Kidney capillary endothelial cell (primary cell): Measurements from ENCODE around the gene OR51D1.

Experiments
- DNase-seq: peaks from one replicate; pipeline ENCODE4 v3.0.0-alpha.2; 2018; ENCODE audit warnings: low spot score

The OR51D1 gene, protein sequence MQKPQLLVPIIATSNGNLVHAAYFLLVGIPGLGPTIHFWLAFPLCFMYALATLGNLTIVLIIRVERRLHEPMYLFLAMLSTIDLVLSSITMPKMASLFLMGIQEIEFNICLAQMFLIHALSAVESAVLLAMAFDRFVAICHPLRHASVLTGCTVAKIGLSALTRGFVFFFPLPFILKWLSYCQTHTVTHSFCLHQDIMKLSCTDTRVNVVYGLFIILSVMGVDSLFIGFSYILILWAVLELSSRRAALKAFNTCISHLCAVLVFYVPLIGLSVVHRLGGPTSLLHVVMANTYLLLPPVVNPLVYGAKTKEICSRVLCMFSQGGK

DNA sequence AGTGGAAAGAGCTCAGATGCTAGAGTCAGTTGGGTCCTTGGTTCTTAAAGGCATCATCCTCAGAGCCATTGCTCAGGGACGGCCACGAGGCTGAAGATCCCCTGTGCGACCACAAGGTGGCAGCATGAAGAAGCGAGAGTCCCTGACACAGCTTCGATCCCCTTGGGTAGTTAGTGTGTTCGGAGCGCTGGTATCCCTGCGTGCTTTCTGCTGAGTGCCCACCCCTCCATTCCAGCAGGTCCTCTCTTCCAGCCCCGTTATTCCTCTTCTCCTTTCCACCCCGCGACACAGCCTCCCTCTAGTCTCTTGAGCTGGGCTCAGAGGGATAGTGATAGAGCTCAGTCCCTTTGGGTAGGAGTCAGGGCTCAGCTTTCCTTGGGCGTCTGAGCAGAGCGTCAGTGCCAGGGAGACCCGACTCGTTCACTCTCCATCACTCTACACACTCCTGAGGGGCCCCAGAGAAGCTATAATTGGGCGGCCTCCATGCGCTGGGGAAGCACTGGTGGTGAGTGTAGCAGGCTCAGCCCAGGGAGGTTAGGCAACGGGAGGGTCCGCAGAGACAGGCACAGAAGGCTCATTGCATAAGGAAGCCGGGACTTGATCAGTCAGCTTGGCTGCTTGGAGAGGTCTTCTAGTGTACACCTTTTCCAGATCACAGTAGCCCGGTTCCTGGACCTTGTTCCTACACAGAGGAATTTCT, at the start of gene OR51D1:
OR51D1 (plus strand) TSS at position 516 of the 700 bp plus-strand sequence. CDS start 2,314 bp downstream, outside the sequence.
- peak; percentile 47 for DNase-seq

- DNase-seq = no peak
These were observed 48.3 kb upstream of the OR51D1 start for GRCh38 chr11:4589017-4589416.

- no peak for DNase-seq
These were observed 43.5 kb upstream of the OR51D1 start, which contains the start of gene OR52I1 for GRCh38 chr11:4593739-4594138. Gene OR52I1 (plus strand): TSS chr11:4594039. CDS start chr11:4594039, 0 bp downstream.

- DNase-seq = no peak
These were observed 32.2 kb upstream of the OR51D1 start for GRCh38 chr11:4605057-4605456.

- no peak for DNase-seq
These were observed 30.9 kb upstream of the OR51D1 start for GRCh38 chr11:4606231-4607015.

DNA sequence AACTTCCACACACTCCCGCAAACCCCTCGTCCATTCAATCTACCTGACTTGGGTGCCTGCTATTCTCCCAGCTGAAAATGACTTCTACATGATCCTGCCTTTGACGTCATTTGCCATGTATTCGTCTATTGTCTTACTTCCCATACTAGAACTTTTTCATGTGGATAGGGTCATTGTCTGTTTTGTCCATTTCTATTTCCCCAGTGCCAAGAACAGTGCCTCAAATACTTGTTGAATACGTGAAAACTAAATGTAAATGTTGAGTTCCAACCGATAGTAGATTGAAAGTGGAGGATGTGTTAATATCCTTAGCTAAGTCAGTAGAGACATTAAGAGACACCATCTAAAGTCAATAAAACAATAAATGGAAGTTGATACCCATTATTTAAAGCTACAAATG, 30.2 kb upstream of the OR51D1 start:
- no peak for DNase-seq

DNA sequence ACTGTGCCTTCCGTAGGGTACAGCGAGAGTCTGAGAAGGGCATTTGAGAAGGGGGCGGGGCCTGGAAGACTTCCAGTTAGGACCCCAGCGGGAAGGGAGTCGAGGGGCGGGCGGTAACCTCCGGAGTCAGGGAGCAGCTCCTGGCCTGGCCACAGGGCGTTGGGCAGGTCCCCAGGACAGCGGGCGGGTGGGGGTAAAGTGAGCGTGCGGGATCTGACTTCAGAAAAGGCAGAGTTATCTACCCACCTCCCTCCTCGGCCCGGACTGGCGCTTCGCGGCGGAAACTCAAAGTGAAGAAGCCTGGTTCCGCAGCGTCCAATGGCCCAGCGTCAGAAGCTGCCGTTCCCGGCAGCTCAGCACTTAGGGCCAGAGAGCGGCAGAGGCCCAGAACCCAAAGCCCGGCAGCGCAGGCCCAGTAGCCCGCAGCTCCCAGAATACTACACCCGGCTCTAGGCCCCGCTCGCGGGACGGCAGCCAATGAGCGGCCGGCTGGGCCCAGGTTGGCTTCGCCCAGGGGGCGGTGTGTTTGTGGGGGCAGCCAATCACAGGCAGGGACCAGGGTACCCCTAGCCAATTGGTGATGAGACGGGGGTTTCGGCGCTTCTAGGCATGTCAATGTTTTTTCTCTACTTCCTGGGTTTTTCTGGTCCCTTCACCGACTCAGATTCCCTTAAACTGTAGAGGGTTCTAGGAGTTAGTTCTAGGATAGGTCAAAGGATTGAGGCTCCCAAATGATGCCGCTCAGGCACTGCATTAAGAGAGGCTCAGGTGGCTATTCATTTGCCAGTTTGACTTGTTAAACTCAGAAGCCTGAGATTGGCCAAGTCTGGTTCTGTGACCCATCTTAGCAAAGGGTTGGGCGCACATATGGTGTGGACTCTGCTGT, 29.3 kb upstream of the OR51D1 start, which contains the start of gene TRIM68:
TRIM68 (minus strand) TSS at position 451 of the 886 bp plus-strand sequence. CDS start 2,727 bp downstream, outside the sequence.
- DNase-seq = peak; percentile 89

DNA sequence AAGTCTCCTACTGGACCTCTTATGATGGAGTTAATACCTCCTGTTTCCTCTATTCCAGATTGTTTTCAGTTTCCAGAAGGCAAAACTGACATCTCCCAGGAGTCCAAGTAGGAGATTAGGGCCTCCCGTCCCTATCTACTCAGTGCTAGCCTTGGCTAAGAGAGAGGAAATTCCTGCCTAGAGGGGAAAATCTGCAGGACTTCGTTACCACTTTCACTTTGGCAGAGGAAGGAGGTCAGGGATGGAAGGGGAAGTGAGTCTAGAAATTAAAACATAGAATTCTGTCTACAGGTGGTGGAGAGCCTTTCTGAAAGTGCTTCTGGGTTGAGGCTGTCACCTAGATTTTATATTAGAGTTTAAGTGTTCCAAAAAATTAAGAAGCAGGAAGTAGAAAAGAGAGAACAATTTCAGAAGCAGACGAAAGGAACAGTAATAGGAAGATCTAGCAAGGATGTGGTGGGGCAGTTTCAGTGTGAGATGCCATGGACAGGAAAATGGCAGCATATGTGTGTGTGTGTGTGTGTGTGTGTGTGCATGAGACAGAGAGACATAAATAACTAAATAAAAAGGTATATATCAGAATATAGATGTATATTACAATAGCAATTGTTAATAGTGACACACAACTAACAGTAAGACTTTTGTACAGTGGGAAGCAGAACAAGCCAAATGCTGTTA, 26.9 kb upstream of the OR51D1 start:
- no peak for DNase-seq

DNA sequence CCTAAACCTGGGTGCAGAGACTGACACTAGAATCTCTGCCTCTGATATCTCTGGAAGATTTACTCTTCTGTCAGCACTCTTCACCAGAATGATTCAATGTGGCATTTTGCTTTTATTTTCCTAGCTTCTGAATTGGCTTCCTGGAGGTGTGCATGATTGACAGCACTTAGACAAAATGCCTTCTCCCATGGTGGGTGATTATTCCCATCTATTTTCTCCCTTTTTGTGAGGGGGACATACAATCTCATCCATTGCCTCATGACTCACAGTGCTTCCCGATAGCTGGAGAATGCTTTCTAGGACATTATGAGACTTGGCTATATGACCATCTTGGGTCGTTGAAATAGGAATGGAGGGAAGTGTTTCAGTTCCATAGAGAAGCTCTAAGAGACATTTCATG, 25.3 kb upstream of the OR51D1 start:
- no peak for DNase-seq

DNA sequence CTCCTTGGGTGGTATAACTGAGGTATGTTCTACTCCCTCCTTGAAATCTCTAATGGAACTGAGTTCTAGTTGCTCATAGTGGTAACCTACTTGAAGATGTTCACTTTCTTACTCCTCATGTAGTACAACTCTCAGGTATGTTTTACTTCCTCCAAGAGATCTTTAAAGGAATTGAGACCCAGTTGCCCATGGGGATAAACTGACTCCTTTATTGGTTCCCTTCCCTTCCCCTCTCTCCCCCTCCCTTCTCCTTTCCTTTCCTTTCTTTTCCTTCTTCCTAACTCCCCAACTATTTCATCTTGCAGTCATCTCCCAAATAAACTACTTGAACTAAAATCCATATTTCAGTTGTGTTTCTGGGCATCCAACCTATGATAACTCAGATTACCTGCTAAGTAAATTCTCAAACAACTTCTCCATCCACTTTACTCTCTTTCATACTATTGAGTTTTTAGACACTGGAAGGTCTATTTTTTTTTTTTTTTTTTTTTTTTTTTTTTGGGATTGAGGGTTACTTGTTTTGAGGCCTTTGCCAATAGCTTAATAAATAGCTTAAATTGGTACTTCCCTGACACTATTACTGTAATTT, 21.3 kb upstream of the OR51D1 start:
- DNase-seq = no peak

DNA sequence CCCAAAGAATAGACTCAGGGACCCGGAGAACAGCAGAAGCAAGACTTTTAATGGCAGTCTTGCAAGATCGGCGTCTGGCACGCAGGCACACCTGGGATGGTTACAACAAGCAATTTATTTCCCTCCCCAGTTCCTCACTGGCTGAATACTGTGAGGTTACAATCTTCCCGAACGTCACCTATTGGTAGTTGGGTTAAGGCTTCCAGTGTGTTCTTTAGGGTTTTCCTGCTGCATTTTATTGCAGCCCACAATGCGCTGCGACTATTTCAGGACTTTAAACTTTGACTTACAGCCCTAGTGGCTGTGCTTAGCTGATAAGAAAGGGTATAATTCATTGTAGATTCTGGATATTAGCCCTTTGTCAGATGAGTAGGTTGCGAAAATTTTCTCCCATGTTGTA, 17.8 kb upstream of the OR51D1 start:
- no peak for DNase-seq

DNA sequence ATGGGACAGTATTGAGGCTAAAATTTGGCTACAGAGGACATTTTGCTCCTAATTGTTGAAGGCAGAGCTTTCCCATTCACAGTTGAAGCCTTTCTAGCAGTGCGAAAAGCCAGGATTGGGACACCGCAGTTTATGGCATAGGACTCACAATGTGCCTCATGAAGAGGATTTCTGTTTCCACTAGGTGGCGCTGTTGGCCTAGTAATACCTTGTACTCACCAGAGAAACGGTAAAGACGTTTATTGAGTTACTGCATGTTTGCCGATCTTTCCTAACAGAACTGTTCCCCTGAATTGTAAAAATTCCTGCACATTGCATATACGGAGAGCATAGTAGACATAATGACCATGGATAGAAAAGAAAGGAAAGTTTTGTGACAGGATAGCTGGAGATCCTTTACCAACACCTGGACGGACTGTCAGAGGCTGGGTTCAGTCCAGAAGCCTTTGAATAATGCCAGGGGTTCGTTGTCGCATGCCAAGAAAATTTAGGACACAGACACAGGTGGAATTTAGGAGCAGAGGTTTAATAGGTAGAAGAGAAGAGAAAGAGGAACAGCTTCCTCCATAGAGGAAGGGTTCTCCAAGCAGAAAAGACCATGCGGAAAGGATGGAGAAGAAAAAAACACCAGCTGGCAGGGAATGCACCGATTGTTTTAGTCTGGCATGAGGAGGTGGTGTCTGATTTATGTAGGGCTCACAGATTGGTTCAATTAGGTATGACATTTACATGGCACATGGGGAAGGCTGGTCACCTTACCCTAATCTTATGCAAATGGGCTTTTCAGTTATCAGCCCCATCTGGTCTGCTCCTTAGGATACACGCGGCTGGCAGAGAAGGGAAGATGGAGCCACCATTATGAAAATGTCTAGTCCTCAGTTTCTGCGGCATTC, 10.8 kb upstream of the OR51D1 start:
- DNase-seq = peak; percentile 51

DNA sequence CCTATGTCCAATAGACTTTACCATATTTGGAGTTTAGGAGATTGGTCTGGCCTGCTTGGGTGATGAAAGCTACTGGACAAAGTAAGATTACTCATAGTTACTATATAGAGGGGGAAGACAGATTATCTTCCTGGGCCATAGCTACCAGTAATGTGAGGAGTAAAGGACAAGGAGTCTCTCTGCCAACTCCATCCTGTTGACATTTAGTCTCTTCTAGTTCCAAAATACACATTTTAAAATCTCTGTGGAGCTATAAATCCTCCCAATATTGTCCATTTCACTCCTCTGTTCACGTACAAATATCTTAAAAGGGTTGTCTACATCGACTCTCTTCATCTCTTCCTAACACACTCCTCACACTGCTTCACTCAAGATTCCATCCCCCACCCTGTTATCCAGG, 1.1 kb upstream of the OR51D1 start:
- no peak for DNase-seq

DNA sequence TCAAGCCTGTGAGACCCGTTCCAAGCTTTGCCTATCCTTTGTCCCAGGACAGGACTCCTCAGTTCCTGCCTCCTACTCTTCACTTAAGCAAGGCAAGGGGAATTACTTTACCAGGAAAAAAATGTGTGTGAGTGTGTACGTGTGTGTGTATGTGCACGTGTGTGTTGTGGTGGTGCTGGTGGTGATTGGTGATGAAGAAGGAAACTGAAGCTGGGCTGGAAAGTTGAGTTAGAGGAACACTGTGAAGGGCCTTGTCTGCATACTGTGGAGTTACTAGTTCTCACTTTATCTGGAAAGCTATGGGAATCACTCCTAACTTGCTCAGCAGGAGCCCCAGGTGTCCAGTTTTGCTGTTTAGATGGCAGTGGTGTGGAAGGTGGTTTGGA, 378 bp downstream of the OR51D1 start:
- no peak for DNase-seq

DNA sequence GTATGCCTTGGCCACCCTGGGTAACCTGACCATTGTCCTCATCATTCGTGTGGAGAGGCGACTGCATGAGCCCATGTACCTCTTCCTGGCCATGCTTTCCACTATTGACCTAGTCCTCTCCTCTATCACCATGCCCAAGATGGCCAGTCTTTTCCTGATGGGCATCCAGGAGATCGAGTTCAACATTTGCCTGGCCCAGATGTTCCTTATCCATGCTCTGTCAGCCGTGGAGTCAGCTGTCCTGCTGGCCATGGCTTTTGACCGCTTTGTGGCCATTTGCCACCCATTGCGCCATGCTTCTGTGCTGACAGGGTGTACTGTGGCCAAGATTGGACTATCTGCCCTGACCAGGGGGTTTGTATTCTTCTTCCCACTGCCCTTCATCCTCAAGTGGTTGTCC, 2.7 kb downstream of the OR51D1 start:
- DNase-seq = no peak

GRCh38 chr11:4641501-4641900, 4.2 kb downstream of the OR51D1 start:
- no peak for DNase-seq

DNA sequence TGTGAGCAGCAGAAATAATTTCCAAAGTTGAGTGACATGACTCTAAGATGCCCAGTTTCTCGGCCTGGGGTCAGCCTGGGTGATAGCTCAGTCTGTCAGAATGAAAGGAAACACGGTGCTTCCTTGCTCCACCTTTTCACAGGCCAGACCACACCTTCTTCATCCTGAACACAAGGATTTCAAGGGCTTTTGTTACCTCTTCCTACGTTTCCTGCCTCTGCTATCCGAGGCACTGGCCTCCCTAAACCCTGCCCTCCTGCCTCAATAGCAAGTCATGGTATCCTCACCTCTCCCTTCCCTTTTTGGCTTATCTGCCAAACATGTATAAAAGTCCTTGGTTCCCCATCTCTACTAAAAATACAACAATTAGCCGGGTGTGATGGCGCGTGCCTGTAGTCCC, 4.8 kb downstream of the OR51D1 start:
- no peak for DNase-seq

DNA sequence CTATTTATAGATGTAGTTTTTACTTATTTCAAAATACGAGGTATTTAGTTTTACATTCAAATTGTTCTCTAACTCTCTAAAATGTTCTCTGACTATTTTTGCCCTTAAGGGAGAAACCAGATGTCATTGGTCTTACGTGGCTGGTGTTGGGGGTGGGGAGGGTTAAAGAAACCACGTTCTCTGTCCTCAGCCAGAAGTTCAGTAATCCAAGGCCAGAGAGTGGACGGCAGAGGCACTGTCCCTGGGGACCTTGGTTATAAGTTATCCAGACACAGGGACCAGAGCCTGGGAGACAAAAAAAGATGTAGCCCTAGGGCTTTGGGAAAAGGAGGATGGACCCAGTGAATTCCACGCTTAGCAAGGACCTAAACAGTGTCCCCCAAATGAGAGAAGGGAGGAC, 5.8 kb downstream of the OR51D1 start:
- DNase-seq = no peak

DNA sequence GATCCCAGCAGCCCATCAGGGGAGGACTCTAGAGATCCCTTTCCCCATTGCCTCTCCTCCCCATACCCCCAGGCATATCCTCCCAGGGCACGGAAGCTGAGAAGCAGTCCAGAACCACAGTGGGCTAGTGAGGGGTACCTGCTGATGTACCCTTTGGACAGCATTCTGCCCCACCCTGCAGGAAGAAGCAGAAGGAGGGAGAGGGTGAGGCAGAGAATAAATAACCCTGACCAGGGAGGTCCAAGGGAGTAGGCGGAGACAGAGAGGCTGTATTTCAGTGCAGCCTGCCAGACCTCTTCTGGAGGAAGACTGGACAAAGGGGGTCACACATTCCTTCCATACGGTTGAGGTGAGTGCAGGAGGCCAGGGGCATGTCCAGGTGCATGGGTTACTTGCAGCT, 6.4 kb downstream of the OR51D1 start, which contains the start of gene OR51E1:
OR51E1 (plus strand) TSS at position 301 of the 400 bp plus-strand sequence. CDS start 8,545 bp downstream, outside the sequence.
- no peak for DNase-seq
